Spleen (tissue), 11 donors: ENCODE results near the gene TTC34. TPM values are rescaled to one million over a fixed set of nuclear protein-coding genes. Genes with fewer than 3 reads are reported as not detected.

Source experiments
- DNase-seq: peaks from one replicate; pipeline ENCODE4 v3.0.0-alpha.2; 2020
- H3K27ac ChIP-seq, 8 donors: fragments of 200-600 bp; sonication (generic) in 7 of 8; 1 replicate in 4 of 8; 2 replicates in 4 of 8; pipeline versions ENCODE4 v1.5.0 to v1.8.0; 2016 to 2021; ENCODE audit warnings: inconsistent platforms in 4 of 8, mild to moderate bottlenecking in 4 of 8, moderate library complexity in 1 of 8
- H3K27me3 ChIP-seq, 7 donors: fragments of 200-600 bp; sonication (generic) in 6 of 7; replicated peaks in 1 of 7; 1 replicate in 4 of 7; 2 replicates in 3 of 7; pipeline versions ENCODE4 v1.5.0 to v1.8.0; 2016 to 2021; ENCODE audit warnings: inconsistent platforms in 3 of 7, mild to moderate bottlenecking in 1 of 7
- H3K36me3 ChIP-seq, 6 donors: fragments of 200-600 bp; sonication (generic) in 5 of 6; 1 replicate in 4 of 6; 2 replicates in 2 of 6; pipeline versions ENCODE4 v1.5.0 to v1.8.0; 2016 to 2021; ENCODE audit warnings: inconsistent platforms in 2 of 6
- H3K4me1 ChIP-seq, 6 donors: fragments of 200-600 bp; sonication (generic) in 5 of 6; 1 replicate in 3 of 6; 2 replicates in 3 of 6; pipeline versions ENCODE4 v1.5.0 to v1.8.0; 2016 to 2021; ENCODE audit warnings: inconsistent platforms in 3 of 6
- H3K4me3 ChIP-seq, 8 donors: fragments of 200-600 bp; sonication (generic) in 7 of 8; 1 replicate in 4 of 8; 2 replicates in 4 of 8; pipeline versions ENCODE4 v1.5.0 to v1.8.0; 2016 to 2021; ENCODE audit warnings: inconsistent platforms in 4 of 8, mild to moderate bottlenecking in 4 of 8, moderate library complexity in 2 of 8
- H3K9me3 ChIP-seq, 8 donors: fragments of 200-600 bp; sonication (generic) in 7 of 8; 1 replicate in 4 of 8; 2 replicates in 4 of 8; pipeline versions ENCODE4 v1.5.0 to v1.8.0; 2016 to 2021; ENCODE audit warnings: inconsistent platforms in 4 of 8
- POLR2A ChIP-seq, 3 donors: fragments of 450-650 bp; IDR thresholded peaks; one replicate each; pipeline ENCODE4 v1.5.1; 2017; ENCODE audit warnings: antibody characterized with exemption in 3 of 3, mild to moderate bottlenecking in 1 of 3
- POLR2AphosphoS5 ChIP-seq, 3 donors: sonication (generic); formaldehyde crosslinking; IDR thresholded peaks; one replicate each; pipeline ENCODE4 v1.5.1; 2017; ENCODE audit warnings: antibody characterized with exemption in 3 of 3
- WGBS, 5 donors: extraction: QIAGEN DNeasy Blood & Tissue Kit in 3 of 5; methylation state at CpG; one replicate each; pipeline versions ENCODE4 v1.1.5 to v1.1.7; 2013 to 2018; 5-methylcytosine and 5-hydroxymethylcytosine counted together
- intact Hi-C: fragments of 100-400 bp; cut with DNase I; formaldehyde crosslinking; loops from one replicate; pipeline ENCODE4 v1.15.0; 2023; ENCODE audit warnings: low total_unique reads
- polyA plus RNA-seq, 3 donors: library from polyadenylated mRNA; stranded (reverse); fragments of 200-250 nt; gene quantifications; one replicate each; pipeline ENCODE4 v1.2.1, GENCODE V29; 2013
- total RNA-seq, 7 donors: library from RNA; depleted of rRNA in 3 of 7; stranded (reverse); fragments of >200 nt in 3 of 7; fragmentation: NEBNext Ultra II Directional in 4 of 7; extraction: Animal tissue kit (Norgen Biotek cat#: 25700) in 4 of 7; gene quantifications; one replicate each; pipeline versions ENCODE4 v1.1.0 to v1.2.1, GENCODE V29; 2016 to 2021
- TF ChIP-seq, protein P1 (sequence below), 11 experiments: fragments of 200-600 bp in 7 of 11; fragments of 450-650 bp in 4 of 11; sonication (generic) in 4 of 11; IDR thresholded peaks in 8 of 11; conservative IDR thresholded peaks in 3 of 11; 1 replicate in 7 of 11; 2 replicates in 4 of 11; pipeline versions ENCODE4 v1.4.0 to v1.8.0; 2016 to 2021; ENCODE audit warnings: antibody characterized with exemption in 11 of 11, inconsistent platforms in 4 of 11, mild to moderate bottlenecking in 1 of 11
- donor health status: healthy with polysubstance abuse.
- donor health status: DM: no; HTN: no; CAD: no; lungs with moderate emphysema.
- donor health status: DM: no; HTN: no; CAD: no.
- donor health status: Bipolar disorder and iron deficiency.
- donor health status: healthy.
- donor health status: DM: no; HTN: no; CAD: no.
- donor health status: DM: yes; HTN: yes; CAD: no.

TTC34 gene
- total and polyA plus RNA-seq, 10 donors, result 0.09 to 2.8 (median 1.4) TPM

DNA sequence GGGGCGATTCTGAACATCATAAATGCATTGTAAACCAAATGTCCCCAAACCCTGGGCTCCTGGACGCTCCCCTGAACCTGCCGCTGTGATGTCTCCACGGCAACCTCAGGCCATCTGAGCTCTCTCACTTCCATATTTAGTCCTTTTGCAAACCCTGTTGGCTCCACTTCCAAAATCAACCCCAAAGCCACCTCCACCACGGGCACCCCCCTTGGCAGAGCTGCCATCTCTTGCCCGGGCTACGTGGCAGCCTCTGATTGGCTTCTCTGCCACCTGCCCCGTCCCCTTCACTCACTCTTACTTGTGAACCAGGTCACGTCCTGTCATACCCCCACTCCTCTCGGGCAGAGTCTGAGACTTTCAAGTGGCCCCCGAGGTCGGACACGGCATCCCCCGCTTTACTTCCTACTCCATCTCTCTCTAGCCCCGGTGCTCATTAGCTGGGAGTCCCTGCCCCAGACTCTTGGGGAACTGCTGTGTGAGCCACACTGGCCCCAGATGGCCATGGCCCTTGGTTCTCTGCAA is 199.1 kb downstream of the TTC34 start:
- Histone ChIP-seq H3K4me1 (no peaks in the 10 kb centered on the region), H3K36me3 (no peaks in the 10 kb centered on the region), H3K9me3 (peaks cover 0 to 14% (median 11%) of the 10 kb centered on the region in 8 donors), H3K4me3 (no peak overlapping the region), H3K27ac (no peak overlapping the region), H3K27me3 (peaks cover 0 to 40% (median 15%) of the 10 kb centered on the region in 7 donors)
- WGBS, 5 donors, result 64 to 79% (median 72%) methylated on average over 15 of the region's 15 CpGs
- peak; percentile 51 for DNase-seq
- TF ChIP-seq, protein P1, sequence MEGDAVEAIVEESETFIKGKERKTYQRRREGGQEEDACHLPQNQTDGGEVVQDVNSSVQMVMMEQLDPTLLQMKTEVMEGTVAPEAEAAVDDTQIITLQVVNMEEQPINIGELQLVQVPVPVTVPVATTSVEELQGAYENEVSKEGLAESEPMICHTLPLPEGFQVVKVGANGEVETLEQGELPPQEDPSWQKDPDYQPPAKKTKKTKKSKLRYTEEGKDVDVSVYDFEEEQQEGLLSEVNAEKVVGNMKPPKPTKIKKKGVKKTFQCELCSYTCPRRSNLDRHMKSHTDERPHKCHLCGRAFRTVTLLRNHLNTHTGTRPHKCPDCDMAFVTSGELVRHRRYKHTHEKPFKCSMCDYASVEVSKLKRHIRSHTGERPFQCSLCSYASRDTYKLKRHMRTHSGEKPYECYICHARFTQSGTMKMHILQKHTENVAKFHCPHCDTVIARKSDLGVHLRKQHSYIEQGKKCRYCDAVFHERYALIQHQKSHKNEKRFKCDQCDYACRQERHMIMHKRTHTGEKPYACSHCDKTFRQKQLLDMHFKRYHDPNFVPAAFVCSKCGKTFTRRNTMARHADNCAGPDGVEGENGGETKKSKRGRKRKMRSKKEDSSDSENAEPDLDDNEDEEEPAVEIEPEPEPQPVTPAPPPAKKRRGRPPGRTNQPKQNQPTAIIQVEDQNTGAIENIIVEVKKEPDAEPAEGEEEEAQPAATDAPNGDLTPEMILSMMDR (IDR thresholded peaks at IDR 0.05 in 8 of 11, conservative IDR thresholded peaks at IDR 0.05 in 3 of 11), result no peak
- no peak for TF ChIP-seq POLR2AphosphoS5 (IDR thresholded peaks at IDR 0.05)
- TF ChIP-seq POLR2A (IDR thresholded peaks at IDR 0.05), result no peak
- intact Hi-C loops, result no loop called here

DNA sequence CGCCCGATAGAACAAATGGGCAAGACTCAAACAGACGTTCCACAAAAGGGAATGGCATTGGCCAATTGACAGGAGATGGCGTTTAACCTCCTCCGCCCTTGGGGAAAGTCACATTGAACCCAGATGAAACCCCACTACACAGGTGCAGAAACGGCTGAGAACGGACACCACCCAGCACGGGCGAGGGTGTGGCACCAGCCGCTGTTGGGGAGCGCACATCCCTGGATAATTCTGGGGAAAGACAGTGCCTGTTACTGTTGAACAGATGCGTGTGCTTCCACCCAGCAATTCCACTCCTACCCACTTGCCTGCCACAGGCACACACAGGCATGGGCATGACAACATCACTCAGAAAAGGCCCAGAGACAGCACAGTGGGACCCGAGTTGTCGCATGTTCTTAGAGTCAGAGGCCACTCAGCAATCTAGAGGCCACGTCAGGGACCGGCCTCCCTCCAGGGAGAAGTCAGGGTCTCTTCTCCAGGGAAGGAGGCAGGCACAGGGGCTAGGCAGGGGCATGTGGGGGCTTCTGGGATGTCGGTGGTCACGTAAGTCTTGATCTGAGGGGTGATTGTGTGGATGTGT is 199.7 kb downstream of the TTC34 start:
- peaks cover 0 to 14% (median 11%) of the 10 kb centered on the region in 8 donors for H3K9me3 ChIP-seq
- no peak for TF ChIP-seq POLR2A (IDR thresholded peaks at IDR 0.05)
- TF ChIP-seq, protein P1 (IDR thresholded peaks at IDR 0.05 in 8 of 11, conservative IDR thresholded peaks at IDR 0.05 in 3 of 11), result no peak
- no peak for TF ChIP-seq POLR2AphosphoS5 (IDR thresholded peaks at IDR 0.05)
- H3K27me3 ChIP-seq, result peaks cover 0 to 40% (median 15%) of the 10 kb centered on the region in 7 donors
- H3K27ac ChIP-seq, result no peak overlapping the region
- H3K36me3 ChIP-seq, result no peaks in the 10 kb centered on the region
- H3K4me1 ChIP-seq, result no peaks in the 10 kb centered on the region
- H3K4me3 ChIP-seq, result no peak overlapping the region
- WGBS, 5 donors, result 83 to 92% (median 88%) methylated on average over 18 of the region's 18 CpGs
- intact Hi-C loops, result no loop called here
- peak; percentile 55 for DNase-seq

DNA sequence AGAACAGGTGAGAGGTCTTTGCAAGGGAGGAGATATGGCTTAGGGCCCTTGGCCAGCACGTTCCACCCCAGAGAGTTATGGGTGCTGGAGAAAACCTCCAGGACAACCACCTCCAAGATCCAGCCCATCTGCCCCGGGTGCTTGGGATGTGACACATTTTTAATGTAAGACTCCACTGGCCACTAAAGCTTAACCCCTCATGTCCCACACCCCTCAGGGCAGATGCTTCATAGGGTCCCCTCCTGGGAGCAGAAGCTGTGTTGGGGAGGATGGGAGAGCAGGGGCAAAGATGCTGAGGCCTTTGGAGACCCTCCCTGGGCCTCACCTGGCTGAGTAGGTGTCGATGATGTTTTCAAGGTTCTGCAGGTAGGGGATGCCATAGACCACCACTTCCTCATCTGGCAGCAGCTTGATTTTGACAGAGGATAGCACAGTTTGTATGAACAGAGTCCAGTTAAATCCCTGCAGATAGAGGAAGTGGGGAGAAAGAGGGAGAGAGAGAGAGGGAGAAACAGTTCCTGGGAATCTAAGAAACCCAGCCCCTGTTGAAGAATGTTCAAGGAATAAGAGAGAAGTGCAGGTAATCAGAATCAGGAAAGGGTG is 203.1 kb downstream of the TTC34 start:
- Histone ChIP-seq H3K4me3 (no peak overlapping the region), H3K9me3 (peaks cover 0 to 14% (median 11%) of the 10 kb centered on the region in 8 donors), H3K27me3 (peaks cover 0 to 33% (median 6%) of the 10 kb centered on the region in 7 donors), H3K36me3 (no peaks in the 10 kb centered on the region), H3K27ac (no peak overlapping the region), H3K4me1 (peaks cover 0 to 12% (median 4%) of the 10 kb centered on the region in 6 donors)
- 74 to 94% (median 78%) methylated on average over 3 of the region's 3 CpGs for WGBS, 5 donors
- intact Hi-C loops, result no loop called here
- TF ChIP-seq, protein P1 (IDR thresholded peaks at IDR 0.05 in 8 of 11, conservative IDR thresholded peaks at IDR 0.05 in 3 of 11), result no peak
- TF ChIP-seq POLR2AphosphoS5 (IDR thresholded peaks at IDR 0.05) (no peak), POLR2A (IDR thresholded peaks at IDR 0.05) (no peak)
- peak; percentile 42 for DNase-seq
